SKM-1 (cell line): ENCODE results near the gene TMEM184B.
"Not testable (repeated sequence)": the region's sequence is repeated elsewhere in the genome, so short reads cannot be mapped to it uniquely, and the experiment has no call there.

Source experiments
- DNase-seq: peaks from one replicate; lab custom pipeline; 2025; ENCODE audit not compliant: unreplicated experiment; lab: John Stamatoyannopoulos, UW

Gene TMEM184B

GRCh38 chr22:38249803-38250642, 22.8 kb downstream of the TMEM184B start:
- no peak for DNase-seq

- DNase-seq: no peak
Observed at GRCh38 chr22:38249301-38249700, 23.5 kb downstream of the TMEM184B start.

GRCh38 chr22:38248280-38248679, 24.5 kb downstream of the TMEM184B start:
- no peak for DNase-seq

- no peak for DNase-seq
Observed at GRCh38 chr22:38247713-38248112, 25.1 kb downstream of the TMEM184B start.

- no peak for DNase-seq
Observed at GRCh38 chr22:38246692-38247091, 26.1 kb downstream of the TMEM184B start.

- DNase-seq: no peak
Observed at GRCh38 chr22:38246046-38246658, 26.7 kb downstream of the TMEM184B start.

GRCh38 chr22:38244106-38244505, 28.7 kb downstream of the TMEM184B start:
- no peak for DNase-seq

- no peak for DNase-seq
Observed at GRCh38 chr22:38243007-38243765, 29.6 kb downstream of the TMEM184B start.

- no peak for DNase-seq
Observed at GRCh38 chr22:38240734-38241252, 32.0 kb downstream of the TMEM184B start.

- no peak for DNase-seq
Observed at GRCh38 chr22:38239101-38239761, 33.6 kb downstream of the TMEM184B start.

GRCh38 chr22:38238519-38239071, 34.2 kb downstream of the TMEM184B start:
- DNase-seq: no peak

- DNase-seq: no peak
Observed at GRCh38 chr22:38236786-38237185, 36.0 kb downstream of the TMEM184B start.

- no peak for DNase-seq
Observed at GRCh38 chr22:38235240-38235850, 37.5 kb downstream of the TMEM184B start.

GRCh38 chr22:38233856-38234255, 39.0 kb downstream of the TMEM184B start:
- not testable (repeated sequence) for DNase-seq

- DNase-seq: no peak
Observed at GRCh38 chr22:38233427-38233826, 39.4 kb downstream of the TMEM184B start.

- DNase-seq: no peak
Observed at GRCh38 chr22:38232196-38232595, 40.6 kb downstream of the TMEM184B start.

- no peak for DNase-seq
Observed at GRCh38 chr22:38230916-38231315, 41.9 kb downstream of the TMEM184B start.

- peak; percentile 5 for DNase-seq
Observed at GRCh38 chr22:38230108-38230825, 42.5 kb downstream of the TMEM184B start.

GRCh38 chr22:38228873-38229740, 43.7 kb downstream of the TMEM184B start:
- no peak for DNase-seq
